K562 (cell line): Measurements from ENCODE around the gene ATP6V0A1. TPM values are rescaled to one million over a fixed set of nuclear protein-coding genes. Genes with fewer than 3 reads are reported as not detected.

Experiments used
- CEBPB ChIP-seq: fragments of 450-650 bp; IDR thresholded peaks from 2 replicates; pipeline ENCODE4 v1.6.1; 2016; ENCODE audit warnings: missing genetic modification characterization, missing compliant biosample characterization
- CHAMP1 ChIP-seq: fragments of 450-650 bp; IDR thresholded peaks from 2 replicates; pipeline ENCODE4 v1.6.1; 2016; ENCODE audit warnings: mild to moderate bottlenecking
- MTF1 ChIP-seq: fragments of 250-450 bp; sonication (Bioruptor Pico); IDR thresholded peaks from 2 replicates; pipeline ENCODE4 v1.9.0; 2021; ENCODE audit warnings: moderate library complexity, mild to moderate bottlenecking, inconsistent platforms, borderline replicate concordance
- MYC ChIP-seq, 2 experiments: fragments of 250-450 bp in 1 of 2; sonication (Bioruptor Pico) in 1 of 2; IDR thresholded peaks; 2 replicates each; pipeline versions ENCODE4 v1.5.1 to v1.6.1; 2012 to 2021; ENCODE audit warnings: low read depth in 2 of 2, borderline replicate concordance in 1 of 2, improper control_type of control experiment in 1 of 2, low read length in 1 of 2, mild to moderate bottlenecking in 1 of 2, moderate library complexity in 1 of 2
- POLR2B ChIP-seq: fragments of 450-650 bp; IDR thresholded peaks from 2 replicates; pipeline ENCODE4 v1.6.1; 2018; ENCODE audit warnings: low read depth; ENCODE audit not compliant: partially characterized antibody
- PTBP1 ChIP-seq: fragments of 200-400 bp; formaldehyde crosslinking; IDR thresholded peaks from 2 replicates; pipeline ENCODE4 v1.6.1; 2017; ENCODE audit warnings: low read depth, low read length
- RAD21 ChIP-seq, 2 experiments: fragments of 250-450 bp in 1 of 2; fragments of 450-650 bp in 1 of 2; sonication (Bioruptor Pico) in 1 of 2; formaldehyde crosslinking in 1 of 2; IDR thresholded peaks in 1 of 2; conservative IDR thresholded peaks in 1 of 2; 2 replicates each; pipeline versions ENCODE4 v1.4.0 to v1.8.0; 2020 to 2022; ENCODE audit warnings: mild to moderate bottlenecking in 2 of 2, moderate library complexity in 1 of 2
- RB1 ChIP-seq: fragments of 450-650 bp; IDR thresholded peaks from 2 replicates; pipeline ENCODE4 v1.6.1; 2017; ENCODE audit warnings: low read depth, mild to moderate bottlenecking
- SMARCB1 ChIP-seq: IDR thresholded peaks from 2 replicates; pipeline ENCODE4 v1.6.1; 2011; ENCODE audit warnings: improper control_type of control experiment, low read depth; ENCODE audit not compliant: insufficient read length
- SNIP1 ChIP-seq: fragments of 450-650 bp; IDR thresholded peaks from 2 replicates; pipeline ENCODE4 v1.7.1; 2017; ENCODE audit warnings: low read depth, mild to moderate bottlenecking
- SP1 ChIP-seq: sonication (generic); formaldehyde crosslinking; IDR thresholded peaks from 2 replicates; pipeline ENCODE4 v1.8.1; 2022; ENCODE audit warnings: mild to moderate bottlenecking, missing genetic modification reagents
- STAG1 ChIP-seq: sonication (generic); formaldehyde crosslinking; IDR thresholded peaks from 2 replicates; pipeline ENCODE4 v1.5.0; 2020; ENCODE audit warnings: missing genetic modification reagents, borderline replicate concordance
- TAL1 ChIP-seq: fragments of 450-650 bp; IDR thresholded peaks from 2 replicates; pipeline ENCODE4 v1.6.1; 2016; ENCODE audit warnings: mild to moderate bottlenecking
- TBL1XR1 ChIP-seq, 2 experiments: IDR thresholded peaks; 2 replicates each; pipeline ENCODE4 v1.6.1; 2012; ENCODE audit warnings: improper control_type of control experiment in 2 of 2, low read length in 2 of 2, mild to moderate bottlenecking in 1 of 2
- THRA ChIP-seq: fragments of 450-650 bp; IDR thresholded peaks from 2 replicates; pipeline ENCODE4 v1.6.1; 2017; ENCODE audit warnings: mild to moderate bottlenecking, moderate library complexity
- TOE1 ChIP-seq, 2 experiments: fragments of 450-650 bp in 1 of 2; sonication (generic) in 1 of 2; formaldehyde crosslinking in 1 of 2; IDR thresholded peaks; 2 replicates each; pipeline versions ENCODE4 v1.7.1 to v1.8.0; 2016 to 2022; ENCODE audit warnings: borderline replicate concordance in 2 of 2, mild to moderate bottlenecking in 2 of 2, antibody characterized with exemption in 1 of 2, inconsistent platforms in 1 of 2, low read depth in 1 of 2, missing genetic modification reagents in 1 of 2, moderate library complexity in 1 of 2
- USF1 ChIP-seq: sonication (generic); formaldehyde crosslinking; IDR thresholded peaks from 2 replicates; pipeline ENCODE4 v1.9.0; 2022; ENCODE audit warnings: mild to moderate bottlenecking, missing genetic modification reagents
- ZBTB17 ChIP-seq: fragments of 450-650 bp; formaldehyde crosslinking; IDR thresholded peaks from 2 replicates; pipeline ENCODE4 v1.4.0; 2020; ENCODE audit warnings: mild to moderate bottlenecking
- ZFP91 ChIP-seq: sonication (generic); formaldehyde crosslinking; IDR thresholded peaks from 2 replicates; pipeline ENCODE4 v1.8.0; 2022; ENCODE audit warnings: mild to moderate bottlenecking, missing genetic modification reagents
- ZNF384 ChIP-seq: IDR thresholded peaks from 2 replicates; pipeline ENCODE4 v1.6.1; 2012; ENCODE audit warnings: low read depth, low read length, improper control_type of control experiment
- ZNF408 ChIP-seq: fragments of 250-450 bp; sonication (Bioruptor Pico); IDR thresholded peaks from 2 replicates; pipeline ENCODE4 v1.4.0; 2020; ENCODE audit warnings: low read depth, mild to moderate bottlenecking, moderate library complexity
- polyA plus RNA-seq, 8 experiments: library from polyadenylated mRNA; depleted of rRNA in 4 of 8; stranded (reverse) in 5 of 8; unstranded in 3 of 8; fragments of >200 nt; fragmentation: Nextera tagmentation in 2 of 8; fragmentation: Illumina TruSeq in 1 of 8; extraction: Ambion mirVana in 2 of 8; extraction: Trizol in 1 of 8; gene quantifications; 2 replicates each; pipeline versions ENCODE4 v1.2.1 to v1.2.3, GENCODE V29; 2011 to 2014; ENCODE audit warnings: inconsistent platforms in 1 of 8, missing spikeins in 1 of 8
- total RNA-seq, 7 experiments: library from RNA; depleted of rRNA in 6 of 7; stranded (reverse); fragments of >200 nt in 6 of 7; fragmentation: Illumina TruSeq in 2 of 7; extraction: Trizol in 2 of 7; gene quantifications; 2 replicates each; pipeline versions ENCODE4 v1.2.1 to v1.2.3, GENCODE V29; 2011 to 2021; ENCODE audit warnings: low replicate concordance in 1 of 7

ATP6V0A1 gene
- total and polyA plus RNA-seq, 9 of the 15 experiments (the other 6 are each of a cell fraction or from before 2014, with no cell fraction given): 11.8 to 158 (median 75.5) TPM

- TF ChIP-seq TOE1 (IDR thresholded peaks at IDR 0.05; ENCODE audit: borderline replicate concordance): no peak
- no peak for TF ChIP-seq TOE1 (CRISPR knock-in tag; IDR thresholded peaks at IDR 0.05; ENCODE audit: borderline replicate concordance, low read depth)
- TF ChIP-seq ZNF384: no peak
- no peak for TF ChIP-seq ZBTB17 (CRISPR knock-in tag)
- TF ChIP-seq RAD21 (CRISPR knock-in tag; conservative IDR thresholded peaks at IDR 0.05 in 1 of 2, IDR thresholded peaks at IDR 0.05 in 1 of 2): peak in 1 of 2 experiments; percentile 46; a peak in 2 of 4 replicates
- peak; percentile 54; the same call in 1 of the 2 replicates for TF ChIP-seq RB1
- TF ChIP-seq SP1 (CRISPR knock-in tag): no peak; the same call in 1 of the 2 replicates
- TF ChIP-seq TBL1XR1 (IDR thresholded peaks at IDR 0.05; ENCODE audit: low read length in 2 of 2): no peak
- TF ChIP-seq ZFP91 (CRISPR knock-in tag): no peak
- TF ChIP-seq THRA: no peak
- peak; percentile 67 for TF ChIP-seq TAL1
- peak; percentile 37 for TF ChIP-seq MYC (IDR thresholded peaks at IDR 0.05; ENCODE audit: low read depth, low read length)
- no peak for TF ChIP-seq MYC (CRISPR knock-in tag; IDR thresholded peaks at IDR 0.05; ENCODE audit: borderline replicate concordance, low read depth)
- TF ChIP-seq CEBPB: no peak
- TF ChIP-seq USF1 (CRISPR knock-in tag): no peak
- no peak for TF ChIP-seq STAG1 (CRISPR knock-in tag)
- TF ChIP-seq PTBP1: no peak
- TF ChIP-seq MTF1 (CRISPR knock-in tag): no peak
- TF ChIP-seq SMARCB1: no peak
- no peak for TF ChIP-seq ZNF408 (CRISPR knock-in tag)
- no peak for TF ChIP-seq CHAMP1
- no peak for TF ChIP-seq SNIP1
- TF ChIP-seq POLR2B: no peak
Observed at GRCh38 chr17:42531455-42532354, 73.0 kb downstream of the ATP6V0A1 start (continued).
